ENCODE results near the gene B3GNT9.

GRCh38 chr16:67188323-67188722 lies 37.5 kb upstream of the B3GNT9 start:
- TF ChIP-seq CTCF (IDR thresholded peaks at IDR 0.05; ENCODE audit: low read length) = no peak
- no peak for TF ChIP-seq EZH2 (optimal IDR thresholded peaks at IDR 0.05; ENCODE audit: low read depth, low read length)
